Neural cell (in vitro differentiated cells): ENCODE results near the gene C4A.
"Not testable (repeated sequence)": the region's sequence is repeated elsewhere in the genome, so short reads cannot be mapped to it uniquely, and the experiment has no call there.

Experiments
- CTCF ChIP-seq: fragments of 450-650 bp; IDR thresholded peaks from 2 replicates; pipeline ENCODE4 v1.5.1; 2014; ENCODE audit warnings: antibody characterized with exemption, mild to moderate bottlenecking, moderate library complexity; ENCODE audit not compliant: poor library complexity, severe bottlenecking
- EP300 ChIP-seq: fragments of 450-650 bp; conservative IDR thresholded peaks from 2 replicates; pipeline ENCODE4 v1.6.1; 2014; ENCODE audit warnings: antibody characterized with exemption, mild to moderate bottlenecking, moderate library complexity; ENCODE audit not compliant: poor library complexity, severe bottlenecking
- EZH2 ChIP-seq: fragments of 200-600, 300-800 bp; shearing (Covaris generic), sonication (generic); IDR thresholded peaks from 2 replicates; pipeline ENCODE4 v1.6.1; 2014; ENCODE audit warnings: antibody characterized with exemption, low read length, borderline replicate concordance, mild to moderate bottlenecking; ENCODE audit not compliant: insufficient read depth, poor library complexity, severe bottlenecking
- POLR2AphosphoS5 ChIP-seq: IDR thresholded peaks from 2 replicates; pipeline ENCODE4 v1.6.1; 2012
- REST ChIP-seq: IDR thresholded peaks from 2 replicates; pipeline ENCODE4 v1.6.1; 2012; ENCODE audit warnings: borderline replicate concordance
- TAF1 ChIP-seq: IDR thresholded peaks from 2 replicates; pipeline ENCODE4 v1.6.1; 2012; ENCODE audit warnings: low read depth

GRCh38 chr6:32042276-32042675, 60.4 kb downstream of the C4A start:
- TF ChIP-seq REST, CTCF, POLR2AphosphoS5, TAF1, EZH2, EP300: not testable (repeated sequence)
